H1 (cell line): Measurements from ENCODE around the gene CCDC88A. TPM values are rescaled to one million over a fixed set of nuclear protein-coding genes. Genes with fewer than 3 reads are reported as not detected.

Experiments used
- CTCF ChIA-PET: fragments of 300-600 bp; sonication (Branson Sonifier 250); formaldehyde crosslinking; loops from one replicate; lab custom pipeline; 2021; ENCODE audit not compliant: partially characterized antibody; lab: Charles Lee
- POLR2A ChIA-PET: fragments of 300-600 bp; sonication (Branson Sonifier 250); formaldehyde crosslinking; loops from one replicate; lab custom pipeline; 2021; ENCODE audit warnings: inconsistent platforms; ENCODE audit not compliant: partially characterized antibody; lab: Charles Lee
- DNase-seq, 2 experiments: peaks; one replicate each; pipeline versions ENCODE4 v3.0.0 to v3.0.0-alpha.2; 2010 to 2022; ENCODE audit warnings: low spot score in 2 of 2, low read depth in 1 of 2, mixed read lengths in 1 of 2
- FAIRE-seq: peaks from 2 replicates; lab custom pipeline; 2011; peaks lifted over from hg19 to GRCh38; lab: Jason Lieb, UNC
- H2AFZ ChIP-seq: 2 replicates; pipeline ENCODE4 v1.8.1; 2012; ENCODE audit warnings: low read length, inconsistent platforms
- H2AK5ac ChIP-seq: 2 replicates; pipeline ENCODE4 v1.6.1; 2013; ENCODE audit warnings: low read depth, low read length
- H2BK120ac ChIP-seq: replicated peaks from 2 replicates; pipeline ENCODE3; 2013; ENCODE audit warnings: low read depth, low read length, inconsistent platforms
- H2BK12ac ChIP-seq: 2 replicates; pipeline ENCODE4 v1.6.1; 2013; ENCODE audit warnings: low read depth, low read length
- H2BK15ac ChIP-seq: 2 replicates; pipeline ENCODE4 v1.6.1; 2013; ENCODE audit warnings: low read length
- H2BK20ac ChIP-seq: 2 replicates; pipeline ENCODE4 v1.6.1; 2013; ENCODE audit warnings: low read length
- H2BK5ac ChIP-seq: 2 replicates; pipeline ENCODE4 v1.6.1; 2013; ENCODE audit warnings: low read depth, low read length
- H3K14ac ChIP-seq: 2 replicates; pipeline ENCODE4 v1.6.1; 2013; ENCODE audit warnings: inconsistent platforms; ENCODE audit not compliant: insufficient read length
- H3K18ac ChIP-seq: 2 replicates; pipeline ENCODE4 v1.6.1; 2013; ENCODE audit warnings: low read length; ENCODE audit errors: extremely low read depth
- H3K23ac ChIP-seq: 2 replicates; pipeline ENCODE4 v1.6.1; 2013; ENCODE audit warnings: inconsistent platforms; ENCODE audit not compliant: insufficient read length
- H3K23me2 ChIP-seq: 2 replicates; pipeline ENCODE4 v1.6.1; 2013; ENCODE audit warnings: low read depth, low read length
- H3K27ac ChIP-seq: 2 replicates; pipeline ENCODE4 v1.6.1; 2011; ENCODE audit warnings: low read depth, low read length, inconsistent platforms
- H3K27me3 ChIP-seq, 4 experiments: replicated peaks in 1 of 4; 1 replicate in 1 of 4; 2 replicates in 3 of 4; pipeline versions ENCODE4 v1.6.1 to v1.8.1; 2011 to 2013; ENCODE audit warnings: low read length in 3 of 4, mild to moderate bottlenecking in 3 of 4, inconsistent platforms in 2 of 4, mixed read lengths in 2 of 4, moderate library complexity in 1 of 4; ENCODE audit not compliant: control insufficient read depth in 3 of 4, insufficient read depth in 3 of 4; ENCODE audit errors: extremely low read depth in 1 of 4
- H3K36me3 ChIP-seq, 4 experiments: 2 replicates each; pipeline versions ENCODE4 v1.6.1 to v1.8.1; 2011 to 2013; ENCODE audit warnings: mild to moderate bottlenecking in 4 of 4, low read length in 3 of 4, moderate library complexity in 2 of 4, control low read depth in 1 of 4, inconsistent platforms in 1 of 4; ENCODE audit not compliant: insufficient read depth in 4 of 4, control insufficient read depth in 2 of 4
- H3K4ac ChIP-seq: replicated peaks from 2 replicates; pipeline ENCODE3; 2013; ENCODE audit warnings: low read length, low read depth, mixed read lengths, inconsistent platforms; ENCODE audit not compliant: insufficient read length
- H3K4me1 ChIP-seq, 4 experiments: replicated peaks in 1 of 4; 1 replicate in 1 of 4; 2 replicates in 3 of 4; pipeline versions ENCODE4 v1.6.1 to v1.8.1; 2011 to 2013; ENCODE audit warnings: low read length in 3 of 4, inconsistent platforms in 2 of 4, mixed read lengths in 1 of 4; ENCODE audit not compliant: insufficient read depth in 4 of 4, control insufficient read depth in 3 of 4
- H3K4me2 ChIP-seq, 2 experiments: 2 replicates each; pipeline versions ENCODE4 v1.6.1 to v1.8.1; 2011 to 2013; ENCODE audit warnings: low read depth in 2 of 2, low read length in 2 of 2, control low read depth in 1 of 2, inconsistent platforms in 1 of 2, mild to moderate bottlenecking in 1 of 2; ENCODE audit not compliant: insufficient read depth in 1 of 2
- H3K4me3 ChIP-seq, 4 experiments: fragments of 200-600, 300-600 bp in 1 of 4; sonication (generic), shearing (Covaris generic), sonication (Bioruptor Twin) in 1 of 4; 2 replicates each; pipeline versions ENCODE4 v1.5.1 to v1.8.1; 2011 to 2016; ENCODE audit warnings: low read length in 4 of 4, low read depth in 3 of 4, control low read depth in 2 of 4, inconsistent platforms in 2 of 4, mild to moderate bottlenecking in 2 of 4, mixed read lengths in 1 of 4, moderate library complexity in 1 of 4; ENCODE audit not compliant: insufficient read depth in 2 of 4; ENCODE audit errors: extremely low read depth in 1 of 4
- H3K56ac ChIP-seq: replicated peaks from 2 replicates; pipeline ENCODE3; 2013; ENCODE audit warnings: low read depth, mild to moderate bottlenecking, mixed read lengths, low read length, inconsistent platforms; ENCODE audit not compliant: insufficient read length
- H3K79me1 ChIP-seq: 2 replicates; pipeline ENCODE4 v1.6.1; 2013; ENCODE audit warnings: low read depth, low read length, control low read depth
- H3K79me2 ChIP-seq, 2 experiments: 2 replicates each; pipeline versions ENCODE4 v1.6.1 to v1.8.1; 2012 to 2013; ENCODE audit warnings: low read length in 2 of 2, mild to moderate bottlenecking in 2 of 2, inconsistent platforms in 1 of 2; ENCODE audit not compliant: insufficient read depth in 2 of 2, control insufficient read depth in 1 of 2
- H3K9ac ChIP-seq, 4 experiments: replicated peaks in 1 of 4; 1 replicate in 1 of 4; 2 replicates in 3 of 4; pipeline versions ENCODE4 v1.6.1 to v1.8.1; 2011 to 2013; ENCODE audit warnings: low read depth in 3 of 4, low read length in 3 of 4, control low read depth in 2 of 4, mild to moderate bottlenecking in 2 of 4, moderate library complexity in 2 of 4, inconsistent platforms in 1 of 4; ENCODE audit errors: extremely low read depth in 1 of 4
- H3K9me3 ChIP-seq, 2 experiments: 2 replicates each; pipeline versions ENCODE4 v1.6.1 to v1.8.1; 2012 to 2013; ENCODE audit warnings: mild to moderate bottlenecking in 2 of 2, moderate library complexity in 2 of 2, control low read depth in 1 of 2, inconsistent platforms in 1 of 2, low read depth in 1 of 2, low read length in 1 of 2, mixed read lengths in 1 of 2; ENCODE audit not compliant: insufficient read depth in 2 of 2
- H4K20me1 ChIP-seq, 2 experiments: replicated peaks in 1 of 2; 2 replicates each; pipeline versions ENCODE3 to v1.8.1; 2011 to 2013; ENCODE audit warnings: inconsistent platforms in 2 of 2, low read length in 2 of 2, mild to moderate bottlenecking in 1 of 2; ENCODE audit not compliant: insufficient read depth in 2 of 2, control insufficient read depth in 1 of 2
- H4K5ac ChIP-seq: 2 replicates; pipeline ENCODE4 v1.6.1; 2013; ENCODE audit warnings: low read length, low read depth, mixed read lengths, inconsistent platforms; ENCODE audit not compliant: insufficient read length
- H4K8ac ChIP-seq: 2 replicates; pipeline ENCODE4 v1.8.0; 2013; ENCODE audit warnings: mild to moderate bottlenecking, moderate library complexity, low read length, inconsistent platforms; ENCODE audit not compliant: insufficient read depth; ENCODE audit errors: extremely low read depth
- H4K91ac ChIP-seq: replicated peaks from 2 replicates; pipeline ENCODE3; 2013; ENCODE audit warnings: low read length, mixed read lengths, inconsistent platforms; ENCODE audit not compliant: insufficient read length
- ATF2 ChIP-seq: IDR thresholded peaks from 2 replicates; pipeline ENCODE4 v1.6.1; 2012; ENCODE audit warnings: low read length, inconsistent platforms
- EP300 ChIP-seq, 2 experiments: IDR thresholded peaks; 1 replicate in 1 of 2; 2 replicates in 1 of 2; pipeline ENCODE4 v1.6.1; 2011 to 2012; ENCODE audit warnings: low read depth in 2 of 2, low read length in 2 of 2, mild to moderate bottlenecking in 2 of 2, borderline replicate concordance in 1 of 2, inconsistent platforms in 1 of 2, moderate library complexity in 1 of 2
- WGBS, 2 experiments: shearing (Covaris generic) in 1 of 2; methylation state at CpG; one replicate each; pipeline versions ENCODE4 v1.1.6 to v1.1.7; 2013 to 2015; ENCODE audit warnings: low lambda C conversion rate in 2 of 2, mixed read lengths in 2 of 2, inconsistent platforms in 1 of 2, low coverage in 1 of 2, missing lambda C conversion rate in 1 of 2; ENCODE audit not compliant: insufficient replicate concordance in 2 of 2, insufficient coverage in 1 of 2, insufficient read length in 1 of 2; ENCODE audit errors: extremely low coverage in 1 of 2, missing lambda C conversion rate in 1 of 2; 5-methylcytosine and 5-hydroxymethylcytosine counted together
- polyA plus RNA-seq, 7 experiments: library from polyadenylated mRNA; depleted of rRNA in 3 of 7; stranded (reverse) in 5 of 7; unstranded in 2 of 7; fragments of >200 nt in 5 of 7; fragments of 200-250 nt in 2 of 7; gene quantifications; 1 replicate in 5 of 7; 2 replicates in 1 of 7; 4 replicates in 1 of 7; pipeline versions ENCODE4 v1.2.1 to v1.2.3, GENCODE V29; 2011 to 2013; ENCODE audit warnings: missing spikeins in 2 of 7, mixed read lengths in 2 of 7
- total RNA-seq: library from RNA; stranded (reverse); fragmentation: NEBNext Ultra II Directional; extraction: Animal tissue kit (Norgen Biotek cat#: 25700); gene quantifications from 2 replicates; pipeline ENCODE4 v1.2.1, GENCODE V29; 2021

Gene CCDC88A
- total and polyA plus RNA-seq, 2 of the 8 experiments (the other 6 are each of a cell fraction or from before 2014, with no cell fraction given), result 27.0 to 98.0 TPM

- no peak overlapping the region for H2BK20ac ChIP-seq
- no peaks in the 10 kb centered on the region for H3K79me2 ChIP-seq
- no peak overlapping the region for H3K27ac ChIP-seq
- ChIA-PET CTCF (no interaction called here), POLR2A (no interaction called here)
- H3K23ac ChIP-seq, result no peak overlapping the region
- no peak overlapping the region for H3K9ac ChIP-seq
- no peak overlapping the region for H3K18ac ChIP-seq
- no peak overlapping the region for H2BK120ac ChIP-seq
- H2AK5ac ChIP-seq, result no peak overlapping the region
- no peak overlapping the region for H4K8ac ChIP-seq
- TF ChIP-seq ATF2 (no peak), EP300 (IDR thresholded peaks at IDR 0.05; ENCODE audit: borderline replicate concordance in 1 of 2, low read depth in 2 of 2, low read length in 2 of 2) (no peak)
- no peak overlapping the region for H3K56ac ChIP-seq
- H2BK12ac ChIP-seq, result no peak overlapping the region
- H2AFZ ChIP-seq, result no peak overlapping the region
- no peaks in the 10 kb centered on the region for H3K4me1 ChIP-seq
- FAIRE-seq (no peak), DNase-seq (no peak)
- no peak overlapping the region for H3K14ac ChIP-seq
- no peaks in the 10 kb centered on the region for H3K9me3 ChIP-seq
- H4K20me1 ChIP-seq, result no peaks in the 10 kb centered on the region
- no peak overlapping the region for H2BK15ac ChIP-seq
- H3K27me3 ChIP-seq, result no peaks in the 10 kb centered on the region
- H2BK5ac ChIP-seq, result no peak overlapping the region
- H4K5ac ChIP-seq, result no peak overlapping the region
- no peak overlapping the region for H3K4me2 ChIP-seq
- WGBS, 2 experiments, result 88% methylated on average over 2 of the region's 2 CpGs; no CpG with 5 or more reads in 1 of the 2 experiments
- no peak overlapping the region for H4K91ac ChIP-seq
- H3K23me2 ChIP-seq, result no peaks in the 10 kb centered on the region
- no peaks in the 10 kb centered on the region for H3K79me1 ChIP-seq
- H3K36me3 ChIP-seq, result no peaks in the 10 kb centered on the region
- H3K4ac ChIP-seq, result no peak overlapping the region
- H3K4me3 ChIP-seq, result no peak overlapping the region
Measured at GRCh38 chr2:55452879-55453278, 33.2 kb upstream of the CCDC88A start.
